IPS-NIHi7 (cell line): ENCODE data around the gene FKBP5.
"Not testable (repeated sequence)": the region's sequence is repeated elsewhere in the genome, so short reads cannot be mapped to it uniquely, and the experiment has no call there.

ENCODE experiments used
- DNase-seq: peaks from one replicate; pipeline ENCODE4 v3.0.0; 2012; ENCODE audit warnings: mixed read lengths; ENCODE audit errors: extremely low spot score

FKBP5 gene

GRCh38 chr6:35620706-35621105, 68.0 kb downstream of the FKBP5 start:
- no peak for DNase-seq

DNA sequence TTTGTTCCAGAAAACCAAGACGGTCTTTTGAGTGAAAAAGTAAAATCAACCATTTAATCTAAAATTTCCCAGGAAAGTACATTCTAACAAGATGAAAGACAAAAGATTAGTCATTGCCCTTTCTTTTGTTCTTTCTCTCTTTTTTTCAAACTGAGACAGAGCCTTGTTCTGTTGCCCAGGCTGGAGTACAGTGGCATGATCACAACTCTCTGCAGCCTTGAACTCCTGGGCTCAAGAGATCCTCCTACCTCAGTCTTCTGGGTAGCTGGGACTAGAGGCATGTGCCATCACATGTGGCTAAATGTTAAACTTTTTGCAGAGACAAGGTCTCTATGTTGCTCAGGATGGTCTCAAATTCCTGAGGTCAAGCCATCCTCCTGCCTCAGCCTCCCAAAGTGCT, 75.0 kb downstream of the FKBP5 start:
- no peak for DNase-seq

DNA sequence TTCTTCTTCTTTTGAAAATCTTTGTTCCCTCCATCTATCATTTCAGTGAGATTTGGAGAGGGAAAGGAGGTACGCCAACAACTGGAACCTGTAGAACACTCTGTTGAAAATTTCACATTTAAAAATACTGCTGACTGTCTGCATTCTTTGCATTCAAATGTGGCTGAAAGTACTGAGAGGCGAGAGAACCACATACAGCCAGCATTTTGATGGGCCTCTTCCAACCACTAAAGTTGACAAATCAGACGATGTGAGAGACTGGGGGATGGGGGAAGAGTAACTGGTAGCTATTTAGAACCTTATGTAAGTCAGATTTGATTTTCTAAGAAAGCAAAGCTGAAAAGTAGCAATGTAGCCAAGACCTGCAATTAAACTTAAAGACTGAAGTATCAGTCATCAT, 77.5 kb downstream of the FKBP5 start:
- no peak for DNase-seq

- DNase-seq, result no peak
Observed at GRCh38 chr6:35610830-35611229, 77.9 kb downstream of the FKBP5 start.

- DNase-seq, result no peak
Observed at GRCh38 chr6:35609588-35609987, 79.1 kb downstream of the FKBP5 start.

DNA sequence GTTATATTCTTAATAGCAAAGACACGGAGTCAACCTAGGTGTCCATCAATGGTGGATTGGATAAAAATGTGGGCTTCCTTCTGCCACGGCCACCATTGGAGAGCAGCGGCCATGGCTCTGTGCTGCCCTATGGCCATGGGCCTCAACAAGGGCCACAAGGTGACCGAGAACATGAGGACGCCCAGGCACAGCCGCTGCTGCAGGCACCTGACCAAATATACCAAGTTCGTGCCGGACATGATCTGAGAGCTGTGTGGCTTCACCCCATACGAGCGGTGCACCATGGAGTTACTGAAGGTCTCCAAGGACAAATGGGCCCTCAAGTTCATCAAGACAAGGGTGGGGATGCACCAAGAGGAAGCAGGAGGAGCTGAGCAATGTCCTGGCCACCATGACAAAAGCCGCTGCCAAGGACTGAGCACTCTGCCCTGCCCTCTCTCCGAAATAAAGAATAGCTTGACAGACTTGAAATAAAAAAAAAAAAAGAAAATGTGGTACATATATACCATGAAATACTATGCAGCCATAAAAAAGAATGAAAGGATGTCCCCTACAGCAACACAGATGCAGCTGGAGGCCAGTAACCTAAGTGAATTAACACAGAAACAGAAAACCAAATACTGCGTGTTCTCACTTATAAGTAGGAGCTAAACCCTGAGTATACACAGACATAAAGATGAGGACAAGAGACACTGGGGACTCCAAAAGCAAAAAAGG, 81.0 kb downstream of the FKBP5 start:
- DNase-seq, result no peak

DNA sequence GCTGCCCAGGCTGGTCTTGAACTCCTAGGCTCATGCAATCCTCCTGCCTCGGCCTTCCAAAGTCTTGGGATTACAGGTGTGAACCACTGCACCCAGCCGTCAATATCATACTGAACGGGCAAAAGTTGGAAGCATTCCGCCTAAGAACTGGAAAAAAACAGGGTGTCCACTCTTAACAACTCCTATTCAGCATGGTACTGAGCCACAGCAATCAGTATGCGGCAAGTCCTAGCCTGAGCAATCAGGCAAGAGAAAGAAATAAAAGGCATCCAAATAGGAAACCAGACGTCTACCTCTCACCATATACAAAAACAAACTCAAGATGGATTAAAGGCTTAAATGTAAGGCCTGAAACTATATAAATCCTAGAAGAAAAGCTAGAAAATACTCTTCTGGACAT, 83.1 kb downstream of the FKBP5 start:
- DNase-seq, result no peak

GRCh38 chr6:35603326-35604202, 85.2 kb downstream of the FKBP5 start:
- no peak for DNase-seq

GRCh38 chr6:35602133-35602946, 86.4 kb downstream of the FKBP5 start:
- DNase-seq, result no peak

DNA sequence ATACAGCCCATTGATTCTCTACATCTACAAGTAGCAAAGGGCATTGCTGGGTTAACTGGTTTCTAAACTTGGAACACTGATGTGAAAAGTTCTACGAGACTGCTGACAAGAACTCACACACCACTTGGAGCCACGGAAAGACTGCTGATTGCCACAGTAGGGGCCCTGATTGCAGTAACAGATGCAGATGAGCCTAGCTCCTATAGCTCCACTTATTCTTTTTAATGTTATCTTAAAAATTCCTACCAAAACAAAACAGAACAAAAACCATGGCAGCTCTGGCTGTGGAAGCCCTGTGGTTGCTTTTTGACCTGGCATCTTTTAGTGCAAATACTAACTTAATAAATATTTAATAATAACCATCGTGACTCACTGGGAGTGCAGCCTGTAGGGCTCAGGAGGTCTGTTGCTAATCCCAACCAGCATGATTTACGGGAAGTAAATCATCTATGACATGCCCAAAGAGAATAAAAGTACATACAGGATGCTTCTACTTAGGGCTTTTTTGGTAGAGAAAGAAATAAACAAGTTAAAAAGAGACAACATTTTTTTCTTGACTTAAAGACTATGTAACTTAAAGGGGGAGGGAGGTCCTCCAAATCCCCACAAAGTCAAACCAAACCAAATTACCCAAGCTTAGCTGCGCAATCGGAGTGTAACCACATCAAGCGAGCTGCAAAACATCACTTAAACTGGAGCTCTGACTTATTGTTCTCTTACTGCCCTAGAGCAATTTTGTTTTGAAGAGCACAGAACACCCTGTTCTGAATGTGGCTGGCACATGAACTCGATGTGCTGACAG, 87.2 kb downstream of the FKBP5 start:
- peak; percentile 57 for DNase-seq

- DNase-seq, result no peak
Observed at GRCh38 chr6:35600659-35601125, 88.0 kb downstream of the FKBP5 start.

GRCh38 chr6:35599761-35600658, 88.7 kb downstream of the FKBP5 start:
- DNase-seq, result no peak

DNA sequence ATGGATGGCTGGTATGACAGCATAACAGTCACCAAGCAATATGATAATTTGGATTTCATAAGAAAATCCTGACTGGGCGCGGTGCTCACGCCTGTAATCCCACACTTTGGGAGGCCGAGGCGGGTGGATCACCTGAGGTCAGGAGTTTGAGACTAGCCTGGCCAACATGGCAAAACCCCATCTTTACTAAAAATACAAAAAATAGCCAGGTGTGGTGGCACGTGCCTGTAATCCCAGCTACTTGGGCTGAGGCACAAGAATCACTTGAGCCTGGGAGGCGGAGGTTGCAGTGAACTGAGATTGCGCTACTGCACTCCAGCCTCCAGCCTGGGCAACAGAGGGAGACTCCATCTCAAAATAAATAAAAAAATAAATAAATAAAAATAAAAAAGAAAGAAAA, 90.1 kb downstream of the FKBP5 start:
- not testable (repeated sequence) for DNase-seq

DNA sequence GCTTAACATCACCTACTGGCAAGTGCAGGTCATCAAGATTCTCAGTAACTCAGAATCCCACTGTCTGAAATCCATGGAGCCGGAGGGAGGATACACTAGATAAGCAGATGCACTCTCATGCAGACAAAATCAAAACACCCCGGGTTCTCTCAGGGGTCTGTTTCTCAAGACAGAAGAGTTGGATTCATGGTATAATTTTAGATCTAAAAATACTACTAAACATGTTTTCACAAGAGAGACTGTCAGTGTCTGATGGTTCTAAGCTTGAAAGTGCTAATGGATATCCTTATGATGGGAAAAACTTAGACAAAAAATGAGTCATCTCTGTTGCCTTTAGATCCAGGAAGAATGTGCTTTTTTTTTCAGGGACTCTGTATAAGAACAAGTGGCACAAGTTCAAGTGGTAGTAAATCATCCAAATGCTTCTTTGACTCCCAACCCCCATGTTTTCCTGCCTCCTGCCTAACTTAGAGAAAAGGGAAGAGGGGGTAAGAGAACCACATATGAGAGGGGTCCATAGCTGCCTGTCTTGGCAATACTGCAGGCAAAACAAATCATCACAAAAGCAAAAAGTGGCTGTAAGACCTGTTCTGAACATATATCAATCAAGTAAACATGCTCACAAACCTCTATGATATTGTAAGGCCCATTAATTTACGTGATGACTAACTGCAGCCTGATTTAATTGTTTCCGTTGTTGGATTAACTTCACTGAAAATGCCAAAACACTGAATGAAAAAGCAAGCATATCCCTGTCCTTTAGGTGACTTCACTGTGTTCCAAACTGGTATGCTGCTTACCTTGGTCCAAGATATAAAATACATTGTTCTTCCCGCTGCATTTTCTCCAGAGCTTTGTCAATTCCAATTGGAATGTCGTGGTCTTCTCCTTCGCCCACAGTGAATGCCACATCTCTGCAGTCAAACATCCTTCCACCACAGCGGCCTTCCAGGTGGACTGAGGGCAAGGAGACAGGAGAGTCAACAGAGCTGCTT, 92.0 kb downstream of the FKBP5 start:
- no peak for DNase-seq

- DNase-seq, result no peak
Observed at GRCh38 chr6:35594503-35595186, 94.1 kb downstream of the FKBP5 start.

DNA sequence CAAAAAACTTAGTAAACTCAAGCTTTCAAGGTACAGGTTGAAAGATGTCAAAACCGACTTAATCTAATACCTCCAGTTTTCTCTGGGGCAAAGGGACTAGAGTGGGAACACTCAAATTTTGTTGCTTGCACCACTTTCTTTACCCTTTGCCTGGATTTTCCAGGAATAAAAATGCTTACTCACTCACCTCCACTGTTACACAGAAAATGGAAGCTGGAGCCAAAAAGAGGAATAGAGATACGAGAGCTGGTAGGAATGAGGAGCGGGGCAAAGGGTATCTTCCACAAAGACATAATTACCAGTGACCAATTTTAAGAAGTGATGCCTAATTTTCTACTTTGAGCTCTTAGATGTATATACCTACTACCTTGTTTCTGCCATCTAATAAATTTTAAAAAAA, 96.5 kb downstream of the FKBP5 start:
- DNase-seq, result no peak

GRCh38 chr6:35590622-35591066, 98.1 kb downstream of the FKBP5 start:
- DNase-seq, result no peak

GRCh38 chr6:35589904-35590303, 98.8 kb downstream of the FKBP5 start:
- no peak for DNase-seq
